GM23338 (cell line): ENCODE results near the gene INTS13. TPM values are rescaled to one million over a fixed set of nuclear protein-coding genes. Genes with fewer than 3 reads are reported as not detected.
A peak's percentile ranks its signal among the peaks of the same experiment; 100 is the strongest.

Experiments used
- ATAC-seq: fragments of 200-7000 bp; cut with Tn5 transposase; 3 replicates; pipeline ENCODE4 v1.9.1; 2020
- DNase-seq: peaks from one replicate; pipeline ENCODE4 v3.0.0-alpha.2; 2015; ENCODE audit warnings: low spot score
- H2AFZ ChIP-seq: fragments of 200-600 bp; sonication (generic); 2 replicates; pipeline ENCODE4 v1.8.0; 2016; ENCODE audit warnings: antibody characterized with exemption, mild to moderate bottlenecking, moderate library complexity
- H3F3A ChIP-seq: fragments of 200-600 bp; sonication (generic); replicated peaks from 2 replicates; pipeline ENCODE4 v1.8.0; 2017; ENCODE audit warnings: antibody characterized with exemption, mixed run types, low read depth
- H3K27ac ChIP-seq: fragments of 200-600 bp; sonication (generic); 2 replicates; pipeline ENCODE4 v1.6.1; 2016; ENCODE audit warnings: low read depth
- H3K27me3 ChIP-seq: fragments of 200-600 bp; sonication (generic); 2 replicates; pipeline ENCODE4 v1.8.0; 2016; ENCODE audit warnings: mild to moderate bottlenecking, mixed run types, moderate library complexity; ENCODE audit not compliant: insufficient read depth
- H3K36me3 ChIP-seq: fragments of 200-600 bp; sonication (generic); 2 replicates; pipeline ENCODE4 v1.8.0; 2016; ENCODE audit warnings: mild to moderate bottlenecking; ENCODE audit not compliant: insufficient read depth
- H3K4me1 ChIP-seq: fragments of 200-600 bp; sonication (generic); 2 replicates; pipeline ENCODE4 v1.8.0; 2016; ENCODE audit warnings: mild to moderate bottlenecking, moderate library complexity; ENCODE audit not compliant: insufficient read depth
- H3K4me2 ChIP-seq: fragments of 200-600 bp; sonication (generic); 2 replicates; pipeline ENCODE4 v1.7.1; 2017; ENCODE audit warnings: mixed run types
- H3K4me3 ChIP-seq: fragments of 200-600 bp; sonication (generic); 2 replicates; pipeline ENCODE4 v1.6.1; 2016; ENCODE audit warnings: mixed run types
- H3K79me2 ChIP-seq: fragments of 200-600 bp; sonication (generic); replicated peaks from 2 replicates; pipeline ENCODE4 v1.8.0; 2017; ENCODE audit warnings: mild to moderate bottlenecking; ENCODE audit not compliant: insufficient read depth
- H3K9me2 ChIP-seq: fragments of 200-600 bp; sonication (generic); 2 replicates; pipeline ENCODE4 v1.8.0; 2017; ENCODE audit not compliant: insufficient read depth
- H4K20me1 ChIP-seq: fragments of 200-600 bp; sonication (generic); replicated peaks from 2 replicates; pipeline ENCODE4 v1.8.0; 2017; ENCODE audit warnings: mild to moderate bottlenecking; ENCODE audit not compliant: insufficient read depth
- H3K27ac Mint-ChIP-seq: 2 replicates; pipeline ENCODE4 v1.8.0; 2020; ENCODE audit warnings: inconsistent platforms, mild to moderate bottlenecking, moderate library complexity, mixed read lengths
- H3K27me3 Mint-ChIP-seq: 3 replicates; pipeline ENCODE4 v1.8.0; 2022; ENCODE audit warnings: low read depth, mild to moderate bottlenecking, moderate library complexity, mixed read lengths, inconsistent platforms; ENCODE audit not compliant: insufficient read depth, poor library complexity
- H3K36me3 Mint-ChIP-seq: 3 replicates; pipeline ENCODE4 v1.8.0; 2021; ENCODE audit warnings: low read depth, mild to moderate bottlenecking, inconsistent platforms, moderate library complexity, mixed read lengths
- H3K4me1 Mint-ChIP-seq: 3 replicates; pipeline ENCODE4 v1.8.0; 2020; ENCODE audit warnings: mild to moderate bottlenecking, inconsistent platforms, mixed read lengths
- H3K4me3 Mint-ChIP-seq: 3 replicates; pipeline ENCODE4 v1.8.0; 2021; ENCODE audit warnings: moderate library complexity, mild to moderate bottlenecking, inconsistent platforms, mixed read lengths
- H3K9me3 Mint-ChIP-seq: 3 replicates; pipeline ENCODE4 v1.8.0; 2020; ENCODE audit warnings: moderate library complexity, mild to moderate bottlenecking, inconsistent platforms, mixed read lengths
- CREB1 ChIP-seq: fragments of 250-450 bp; sonication (Bioruptor Pico); IDR thresholded peaks from 2 replicates; pipeline ENCODE4 v1.5.0; 2020; ENCODE audit warnings: low read depth, mild to moderate bottlenecking, moderate library complexity
- CTCF ChIP-seq, 2 experiments: fragments of 200-600 bp in 1 of 2; sonication (generic) in 1 of 2; conservative IDR thresholded peaks; 2 replicates each; pipeline versions ENCODE4 v1.5.1 to v1.6.1; 2016 to 2017; ENCODE audit warnings: antibody characterized with exemption in 2 of 2, low read depth in 2 of 2, mild to moderate bottlenecking in 2 of 2, moderate library complexity in 1 of 2
- ETS1 ChIP-seq: IDR thresholded peaks from 2 replicates; pipeline ENCODE4 v1.6.1; 2016; ENCODE audit warnings: antibody characterized with exemption
- EZH2phosphoT487 ChIP-seq: fragments of 200-600 bp; sonication (generic); IDR thresholded peaks from one replicate; pipeline ENCODE4 v1.8.1; 2018; ENCODE audit warnings: antibody characterized with exemption; ENCODE audit not compliant: unreplicated experiment
- JUNB ChIP-seq: IDR thresholded peaks from one replicate; pipeline ENCODE4 v1.6.1; 2016; ENCODE audit warnings: antibody characterized with exemption; ENCODE audit not compliant: unreplicated experiment
- NANOG ChIP-seq: IDR thresholded peaks from 2 replicates; pipeline ENCODE4 v1.6.1; 2016; ENCODE audit warnings: antibody characterized with exemption, borderline replicate concordance
- POLR2AphosphoS5 ChIP-seq: IDR thresholded peaks from 2 replicates; pipeline ENCODE4 v1.6.1; 2016; ENCODE audit warnings: antibody characterized with exemption, low read depth
- REST ChIP-seq: IDR thresholded peaks from one replicate; pipeline ENCODE4 v1.6.1; 2018; ENCODE audit warnings: antibody characterized with exemption; ENCODE audit not compliant: unreplicated experiment
- STAT1 ChIP-seq: IDR thresholded peaks from one replicate; pipeline ENCODE4 v1.6.1; 2016; ENCODE audit warnings: antibody characterized with exemption; ENCODE audit not compliant: unreplicated experiment
- ZNF114 ChIP-seq: fragments of 250-450 bp; sonication (Bioruptor Pico); IDR thresholded peaks from 2 replicates; pipeline ENCODE4 v1.5.0; 2020; ENCODE audit warnings: mild to moderate bottlenecking, moderate library complexity
- ZNF462 ChIP-seq: fragments of 250-450 bp; sonication (Bioruptor Pico); IDR thresholded peaks from 2 replicates; pipeline ENCODE4 v1.5.0; 2020; ENCODE audit warnings: mild to moderate bottlenecking, moderate library complexity
- polyA plus RNA-seq: library from polyadenylated mRNA; unstranded; fragments of >200 nt; fragmentation: Nextera tagmentation; extraction: Ambion mirVana; gene quantifications from 2 replicates; pipeline ENCODE4 v1.2.1, GENCODE V29; 2016
- total RNA-seq: library from RNA; depleted of rRNA; stranded (reverse); fragments of >200 nt; shearing (Covaris generic); gene quantifications from 2 replicates; pipeline ENCODE4 v1.2.3, GENCODE V29; 2014

The INTS13 gene
- total and polyA plus RNA-seq, 2 experiments from 2014 or later = 91.3 to 94.1 TPM

GRCh38 chr12:26937443-26937862, 328 bp downstream of the INTS13 start (continued):
- TF ChIP-seq JUNB (no peak), ZNF114 (CRISPR knock-in tag) (no peak), NANOG (no peak)

- peaks cover 15% of the 10 kb centered on the region for H3K36me3 Mint-ChIP-seq
- peak overlapping the region; percentile 92 for H3K4me3 ChIP-seq
- H4K20me1 ChIP-seq = peaks cover 29% of the 10 kb centered on the region
- H3K4me1 ChIP-seq = peaks cover 27% of the 10 kb centered on the region
- H3K4me3 Mint-ChIP-seq = peak overlapping the region; percentile 91
- H3K79me2 ChIP-seq = peaks cover 86% of the 10 kb centered on the region
- H3K27me3 ChIP-seq = no peaks in the 10 kb centered on the region
- H3K9me3 Mint-ChIP-seq = peaks cover 3% of the 10 kb centered on the region; the same call in 2 of the 3 replicates
- DNase-seq = no peak
- no peaks in the 10 kb centered on the region for H3K36me3 ChIP-seq
- H3K27ac ChIP-seq = no peak overlapping the region
- H2AFZ ChIP-seq = peak overlapping the region; percentile 91; the same call in 1 of the 2 replicates
- H3K27me3 Mint-ChIP-seq = peaks cover 10% of the 10 kb centered on the region
- no peaks in the 10 kb centered on the region for H3F3A ChIP-seq
- no peak overlapping the region for H3K27ac Mint-ChIP-seq
- H3K9me2 ChIP-seq = no peaks in the 10 kb centered on the region
- peak overlapping the region; percentile 83 for H3K4me2 ChIP-seq
- no peak for ATAC-seq
- H3K4me1 Mint-ChIP-seq = peaks cover 17% of the 10 kb centered on the region
- no peak for TF ChIP-seq POLR2AphosphoS5
- no peak for TF ChIP-seq CREB1 (CRISPR knock-in tag)
- no peak for TF ChIP-seq STAT1
- no peak for TF ChIP-seq ZNF114 (CRISPR knock-in tag)
- TF ChIP-seq REST = no peak
- no peak for TF ChIP-seq ETS1
- TF ChIP-seq ZNF462 (CRISPR knock-in tag) = no peak
- no peak for TF ChIP-seq JUNB
- no peak for TF ChIP-seq CTCF (conservative IDR thresholded peaks at IDR 0.05; ENCODE audit: low read depth in 2 of 2)
- no peak for TF ChIP-seq EZH2phosphoT487
These were observed 980 bp downstream of the INTS13 start for GRCh38 chr12:26936559-26937442.
